Keratinocyte (primary cell): Measurements from ENCODE around the gene CPSF4.

Source experiments
- CTCF ChIP-seq, 3 experiments: IDR thresholded peaks in 1 of 3; conservative IDR thresholded peaks in 1 of 3; optimal IDR thresholded peaks in 1 of 3; 2 replicates in 2 of 3; 3 replicates in 1 of 3; pipeline versions ENCODE3 to v1.5.1; 2011; ENCODE audit warnings: low read length in 3 of 3, mild to moderate bottlenecking in 3 of 3, moderate library complexity in 2 of 3, control low read depth in 1 of 3, inconsistent platforms in 1 of 3; ENCODE audit not compliant: insufficient read depth in 2 of 3; ENCODE audit errors: extremely low read depth in 1 of 3
- EZH2 ChIP-seq: IDR thresholded peaks from one replicate; pipeline ENCODE4 v1.6.1; 2012; ENCODE audit warnings: inconsistent platforms, mild to moderate bottlenecking, low read length, moderate library complexity

GRCh38 chr7:99393355-99394187, 45.2 kb upstream of the CPSF4 start:
- TF ChIP-seq EZH2 = no peak
- TF ChIP-seq CTCF (optimal IDR thresholded peaks at IDR 0.05 in 1 of 3, IDR thresholded peaks at IDR 0.05 in 1 of 3, conservative IDR thresholded peaks at IDR 0.05 in 1 of 3; ENCODE audit: extremely low read depth in 1 of 3, insufficient read depth in 2 of 3, low read length in 3 of 3) = no peak
